B cell (primary cell): Measurements from ENCODE around the gene DNAH2. TPM values are rescaled to one million over a fixed set of nuclear protein-coding genes. Genes with fewer than 3 reads are reported as not detected.

Source experiments
- ATAC-seq: fragments of 200-7000 bp; cut with Tn5 transposase; one replicate; pipeline ENCODE4 v1.10.0; 2021; ENCODE audit warnings: low read depth, mild to moderate bottlenecking, moderate number of reproducible peaks, moderate library complexity
- CTCF ChIA-PET: fragments of 350-600 bp; sonication (Branson Sonifier 250); formaldehyde crosslinking; loops from one replicate; lab custom pipeline; 2021; ENCODE audit warnings: antibody characterized with exemption, inconsistent platforms; lab: Charles Lee
- POLR2A ChIA-PET: fragments of 350-600 bp; sonication (Branson Sonifier 250); formaldehyde crosslinking; loops from one replicate; lab custom pipeline; 2021; ENCODE audit warnings: antibody characterized with exemption; lab: Charles Lee
- DNase-seq: peaks from one replicate; pipeline ENCODE4 v3.0.0; 2013
- H2AFZ ChIP-seq: 2 replicates; pipeline ENCODE4 v1.6.1; 2012; ENCODE audit warnings: mild to moderate bottlenecking, low read depth, low read length; ENCODE audit not compliant: insufficient read depth, poor library complexity, severe bottlenecking
- H3K27ac ChIP-seq, 2 donors: 1 replicate in 1 of 2; 2 replicates in 1 of 2; pipeline ENCODE4 v1.5.1; 2012 to 2013; ENCODE audit warnings: low read length in 2 of 2, mild to moderate bottlenecking in 2 of 2, moderate library complexity in 1 of 2
- H3K27me3 ChIP-seq, 4 experiments: fragments of 200-600 bp in 1 of 4; sonication (generic) in 1 of 4; replicated peaks in 1 of 4; 1 replicate in 2 of 4; 2 replicates in 2 of 4; pipeline versions ENCODE4 v1.6.1 to v1.7.0; 2013 to 2016; ENCODE audit warnings: low read length in 3 of 4, mild to moderate bottlenecking in 2 of 4, mixed read lengths in 1 of 4, moderate library complexity in 1 of 4; ENCODE audit not compliant: insufficient read depth in 4 of 4, control insufficient read depth in 3 of 4; ENCODE audit errors: control extremely low read depth in 1 of 4
- H3K36me3 ChIP-seq, 2 experiments: replicated peaks in 1 of 2; 1 replicate in 1 of 2; 2 replicates in 1 of 2; pipeline versions ENCODE4 v1.6.1 to v1.7.1; 2013; ENCODE audit warnings: low read length in 1 of 2; ENCODE audit not compliant: insufficient read depth in 2 of 2, control insufficient read depth in 1 of 2; ENCODE audit errors: control extremely low read depth in 1 of 2, extremely low read depth in 1 of 2
- H3K4me1 ChIP-seq, 2 donors: fragments of 200-600 bp in 1 of 2; sonication (generic) in 1 of 2; 1 replicate in 1 of 2; 2 replicates in 1 of 2; pipeline versions ENCODE4 v1.5.1 to v1.6.1; 2013 to 2017; ENCODE audit warnings: low read length in 2 of 2; ENCODE audit not compliant: control insufficient read depth in 2 of 2, insufficient read depth in 2 of 2
- H3K4me2 ChIP-seq: replicated peaks from 2 replicates; pipeline ENCODE3; 2012; ENCODE audit warnings: mild to moderate bottlenecking, low read depth, low read length; ENCODE audit not compliant: poor library complexity, severe bottlenecking
- H3K4me3 ChIP-seq, 5 experiments: fragments of 200-600 bp in 1 of 5; sonication (generic) in 1 of 5; 1 replicate in 3 of 5; 2 replicates in 2 of 5; pipeline versions ENCODE4 v1.5.1 to v1.7.0; 2011 to 2016; ENCODE audit warnings: low read length in 4 of 5, mild to moderate bottlenecking in 4 of 5, low read depth in 2 of 5, control low read depth in 1 of 5, moderate library complexity in 1 of 5; ENCODE audit not compliant: insufficient read depth in 1 of 5; ENCODE audit errors: control extremely low read depth in 1 of 5, extremely low read depth in 1 of 5
- H3K79me2 ChIP-seq: fragments of 200-600 bp; sonication (generic); one replicate; pipeline ENCODE4 v1.6.0; 2016; ENCODE audit warnings: low read length; ENCODE audit not compliant: control insufficient read depth, insufficient read depth
- H3K9ac ChIP-seq: fragments of 200-600 bp; sonication (generic); 2 replicates; pipeline ENCODE4 v1.6.1; 2017; ENCODE audit warnings: mild to moderate bottlenecking, low read length, moderate library complexity
- H3K9me3 ChIP-seq, 3 donors: one replicate each; pipeline versions ENCODE4 v1.6.1 to v1.7.1; 2013; ENCODE audit warnings: low read length in 2 of 3; ENCODE audit not compliant: control insufficient read depth in 2 of 3, insufficient read depth in 1 of 3; ENCODE audit errors: control extremely low read depth in 1 of 3
- H4K20me1 ChIP-seq: 2 replicates; pipeline ENCODE4 v1.6.0; 2012; ENCODE audit warnings: mild to moderate bottlenecking, low read length; ENCODE audit not compliant: insufficient read depth, control insufficient read depth, poor library complexity, severe bottlenecking
- H3K27ac Mint-ChIP-seq: one replicate; pipeline ENCODE4 v1.8.0; 2021; ENCODE audit warnings: mixed read lengths
- H3K27me3 Mint-ChIP-seq: one replicate; pipeline ENCODE4 v1.8.0; 2021; ENCODE audit warnings: mixed read lengths
- H3K4me1 Mint-ChIP-seq: one replicate; pipeline ENCODE4 v1.8.0; 2021; ENCODE audit warnings: mixed read lengths
- H3K4me3 Mint-ChIP-seq: one replicate; pipeline ENCODE4 v1.8.0; 2021; ENCODE audit warnings: mixed read lengths
- H3K9me3 Mint-ChIP-seq: one replicate; pipeline ENCODE4 v1.8.0; 2022; ENCODE audit warnings: mixed read lengths; ENCODE audit not compliant: insufficient read depth
- EZH2 ChIP-seq: IDR thresholded peaks from 2 replicates; pipeline ENCODE4 v1.6.1; 2012; ENCODE audit warnings: borderline replicate concordance, low read depth, mild to moderate bottlenecking, moderate library complexity, low read length; ENCODE audit not compliant: insufficient read depth, poor library complexity, severe bottlenecking
- WGBS: methylation state at CpG from one replicate; pipeline ENCODE4 v1.1.5; 2013; ENCODE audit warnings: missing lambda C conversion rate; ENCODE audit not compliant: insufficient coverage; 5-methylcytosine and 5-hydroxymethylcytosine counted together
- intact Hi-C: fragments of 100-400 bp; cut with micrococcal nuclease; formaldehyde crosslinking; loops from one replicate; pipeline ENCODE4 v1.10.0; 2022
- polyA plus RNA-seq: library from polyadenylated mRNA; depleted of rRNA; stranded (reverse); fragments of >200 nt; gene quantifications from 2 replicates; pipeline ENCODE4 v1.2.3, GENCODE V29; 2012
- total RNA-seq, 2 donors: library from RNA; stranded (reverse); fragments of 120-200 nt in 1 of 2; gene quantifications; 1 replicate in 1 of 2; 2 replicates in 1 of 2; pipeline versions ENCODE4 v1.2.3 to v1.2.4, GENCODE V29; 2013 to 2022
- TF ChIP-seq, protein P1 (sequence below): fragments of 200-600 bp; IDR thresholded peaks from one replicate; pipeline ENCODE4 v1.8.0; 2022; ENCODE audit warnings: antibody characterized with exemption, mild to moderate bottlenecking

DNAH2 gene
- total and polyA plus RNA-seq, 2 donors (not counting 1 experiment from before 2014, with no cell fraction given): 0.03 TPM; not detected in 1

GRCh38 chr17:7831233-7831632, 113.7 kb downstream of the DNAH2 start:
- DNase-seq (no peak), ATAC-seq (no peak)
- Mint-ChIP-seq H3K27me3 (peaks cover 22% of the 10 kb centered on the region), H3K4me3 (no peak overlapping the region), H3K9me3 (no peaks in the 10 kb centered on the region), H3K4me1 (peaks cover 11% of the 10 kb centered on the region), H3K27ac (no peak overlapping the region)
- Histone ChIP-seq H3K27ac (no peak overlapping the region), H3K9me3 (no peaks in the 10 kb centered on the region), H3K9ac (no peak overlapping the region), H3K36me3 (no peaks in the 10 kb centered on the region), H3K4me2 (no peak overlapping the region), H3K79me2 (peaks cover 21% of the 10 kb centered on the region), H3K4me3 (no peak overlapping the region), H3K27me3 (peaks cover 0 to 13% (median 2%) of the 10 kb centered on the region in 4 experiments), H4K20me1 (peaks cover under 1% of the 10 kb centered on the region), H2AFZ (no peak overlapping the region), H3K4me1 (peaks cover 11 to 21% of the 10 kb centered on the region in 2 donors)
- intact Hi-C loops: loop anchor here (10.0 kb wide), 2 partner anchors 816 to 1176 kb away; partner anchors contain the start of genes C17orf100, MED31 and RNASEK
- ChIA-PET POLR2A (no interaction called here), CTCF (interaction anchor here (1.6 to 2.2 kb wide), 3 partner anchors 8 to 26 kb away, joined by 5 to 7 read pairs (median 6); partner anchors contain the start of gene NAA38)
- TF ChIP-seq, protein P1, sequence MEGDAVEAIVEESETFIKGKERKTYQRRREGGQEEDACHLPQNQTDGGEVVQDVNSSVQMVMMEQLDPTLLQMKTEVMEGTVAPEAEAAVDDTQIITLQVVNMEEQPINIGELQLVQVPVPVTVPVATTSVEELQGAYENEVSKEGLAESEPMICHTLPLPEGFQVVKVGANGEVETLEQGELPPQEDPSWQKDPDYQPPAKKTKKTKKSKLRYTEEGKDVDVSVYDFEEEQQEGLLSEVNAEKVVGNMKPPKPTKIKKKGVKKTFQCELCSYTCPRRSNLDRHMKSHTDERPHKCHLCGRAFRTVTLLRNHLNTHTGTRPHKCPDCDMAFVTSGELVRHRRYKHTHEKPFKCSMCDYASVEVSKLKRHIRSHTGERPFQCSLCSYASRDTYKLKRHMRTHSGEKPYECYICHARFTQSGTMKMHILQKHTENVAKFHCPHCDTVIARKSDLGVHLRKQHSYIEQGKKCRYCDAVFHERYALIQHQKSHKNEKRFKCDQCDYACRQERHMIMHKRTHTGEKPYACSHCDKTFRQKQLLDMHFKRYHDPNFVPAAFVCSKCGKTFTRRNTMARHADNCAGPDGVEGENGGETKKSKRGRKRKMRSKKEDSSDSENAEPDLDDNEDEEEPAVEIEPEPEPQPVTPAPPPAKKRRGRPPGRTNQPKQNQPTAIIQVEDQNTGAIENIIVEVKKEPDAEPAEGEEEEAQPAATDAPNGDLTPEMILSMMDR: no peak
- no peak for TF ChIP-seq EZH2
- 70% methylated on average over 2 of the region's 7 CpGs for WGBS

DNA sequence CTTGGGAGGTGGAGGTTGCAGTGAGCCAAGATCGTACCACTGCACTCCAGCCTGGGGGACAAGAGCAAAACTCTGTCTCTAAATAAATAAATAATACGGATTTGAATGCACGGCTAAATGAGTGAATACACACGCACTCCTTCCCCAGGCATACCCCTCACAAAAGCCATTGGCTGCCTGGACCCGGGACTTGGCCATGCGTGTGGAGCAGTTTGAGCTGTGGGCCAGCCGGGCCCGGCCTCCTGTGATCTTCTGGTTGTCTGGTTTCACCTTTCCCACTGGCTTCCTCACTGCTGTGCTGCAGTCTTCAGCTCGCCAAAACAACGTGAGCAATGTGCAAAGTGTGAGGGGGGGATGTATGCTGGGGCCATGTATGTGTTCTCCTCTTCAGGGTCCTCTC, 114.9 kb downstream of the DNAH2 start:
- no peaks in the 10 kb centered on the region for H3K36me3 ChIP-seq
- no peak overlapping the region for H3K9ac ChIP-seq
- 84% methylated on average over 5 of the region's 10 CpGs for whole genome bisulfite sequencing
- DNase-seq (peak; percentile 18), ATAC-seq (no peak)
- H3K27ac ChIP-seq: no peak overlapping the region
- ChIA-PET POLR2A (interaction anchor here (0.6 to 2.1 kb wide), 3 partner anchors 12 to 25 kb away, joined by 3 to 9 read pairs (median 5); partner anchors contain the start of gene NAA38), CTCF (interaction anchor here (0.7 to 4.5 kb wide), 8 partner anchors 9 to 157 kb away, joined by 3 to 53 read pairs (median 6); partner anchors contain the start of gene NAA38)
- Mint-ChIP-seq H3K27ac (no peak overlapping the region), H3K4me1 (peaks cover 23% of the 10 kb centered on the region), H3K4me3 (peak overlapping the region; percentile 26), H3K9me3 (no peaks in the 10 kb centered on the region), H3K27me3 (peaks cover 22% of the 10 kb centered on the region)
- no peak overlapping the region for H3K4me2 ChIP-seq
- no peak overlapping the region for H2AFZ ChIP-seq
- peaks cover 0 to 4% (median 0%) of the 10 kb centered on the region in 3 donors for H3K9me3 ChIP-seq
- intact Hi-C loops: loop anchor here (10.0 kb wide), 2 partner anchors 818 to 1178 kb away; partner anchors contain the start of genes C17orf100, MED31 and RNASEK
- peaks cover 0 to 13% (median 2%) of the 10 kb centered on the region in 4 experiments for H3K27me3 ChIP-seq
- H4K20me1 ChIP-seq: peaks cover 12% of the 10 kb centered on the region
- TF ChIP-seq, protein P1: no peak
- TF ChIP-seq EZH2: no peak
- peaks cover 30% of the 10 kb centered on the region for H3K79me2 ChIP-seq
- H3K4me3 ChIP-seq: no peak overlapping the region
- H3K4me1 ChIP-seq: peaks cover 23 to 33% of the 10 kb centered on the region in 2 donors
